Stimulated activated naive CD8-positive, alpha-beta T cell treated with anti-CD3 and anti-CD28 coated beads, Interleukin-15, Interleukin-2, amounts not matched to agents 100 U/mL and 50 U/mL, for 24 hours (primary cell): Measurements from ENCODE around the gene TMSB15B.
"Not testable (repeated sequence)": the region's sequence is repeated elsewhere in the genome, so short reads cannot be mapped to it uniquely, and the experiment has no call there.

ENCODE experiments used
- ATAC-seq: fragments of 150-1000 bp; cut with Tn5 transposase; one replicate; pipeline ENCODE4 v1.10.0; 2021
- DNase-seq: peaks from one replicate; pipeline ENCODE4 v3.0.0; 2021

TMSB15B gene

GRCh38 chrX:103962411-103963278, at the start of gene TMSB15B:
TMSB15B (plus strand) TSS chrX:103962627.
- not testable (repeated sequence) for DNase-seq
- peak; percentile 98 for ATAC-seq

GRCh38 chrX:103913356-103914020, 48.9 kb upstream of the TMSB15B start:
- DNase-seq (no peak), ATAC-seq (no peak)

GRCh38 chrX:103918050-103918449, 44.4 kb upstream of the TMSB15B start:
- DNase-seq (peak; percentile 56), ATAC-seq (peak; percentile 45)

GRCh38 chrX:103918571-103919269, 43.7 kb upstream of the TMSB15B start:
- ATAC-seq = peak; percentile 92
- DNase-seq = peak; percentile 63

GRCh38 chrX:103919270-103919637, 43.2 kb upstream of the TMSB15B start:
- ATAC-seq = peak; percentile 61
- no peak for DNase-seq

GRCh38 chrX:103920515-103920914, 41.9 kb upstream of the TMSB15B start:
- not testable (repeated sequence) for ATAC-seq, DNase-seq

GRCh38 chrX:103927030-103927429, 35.4 kb upstream of the TMSB15B start:
- ATAC-seq (no peak), DNase-seq (no peak)

- no peak for ATAC-seq
- DNase-seq = no peak
Measured at GRCh38 chrX:103927633-103928032, 34.8 kb upstream of the TMSB15B start.

GRCh38 chrX:103932133-103932532, 30.3 kb upstream of the TMSB15B start:
- ATAC-seq = peak; percentile 57
- no peak for DNase-seq

GRCh38 chrX:103940257-103940656, 22.2 kb upstream of the TMSB15B start:
- ATAC-seq, DNase-seq: not testable (repeated sequence)

GRCh38 chrX:103941201-103941975, 21.0 kb upstream of the TMSB15B start:
- ATAC-seq = no peak
- DNase-seq = no peak

GRCh38 chrX:103949506-103949905, 12.9 kb upstream of the TMSB15B start:
- no peak for ATAC-seq
- no peak for DNase-seq

- DNase-seq = no peak
- no peak for ATAC-seq
Measured at GRCh38 chrX:103953353-103953752, 9.1 kb upstream of the TMSB15B start.

- ATAC-seq (no peak), DNase-seq (no peak)
Measured at GRCh38 chrX:103954259-103954658, 8.2 kb upstream of the TMSB15B start.

- ATAC-seq = not testable (repeated sequence)
Measured at GRCh38 chrX:103960599-103960998, 1.8 kb upstream of the TMSB15B start.

GRCh38 chrX:103983508-103983907, 21.1 kb downstream of the TMSB15B start:
- DNase-seq = not testable (repeated sequence)

More at GRCh38 chrX:103960599-103960998, 1.8 kb upstream of the TMSB15B start:
- DNase-seq = not testable (repeated sequence)

GRCh38 chrX:103999234-103999633, 36.8 kb downstream of the TMSB15B start:
- DNase-seq = no peak
- no peak for ATAC-seq

More at GRCh38 chrX:103983508-103983907, 21.1 kb downstream of the TMSB15B start:
- not testable (repeated sequence) for ATAC-seq

GRCh38 chrX:104008831-104009230, 46.4 kb downstream of the TMSB15B start:
- no peak for DNase-seq
- ATAC-seq = no peak

- ATAC-seq (no peak), DNase-seq (no peak)
Measured at GRCh38 chrX:104013158-104013557, 50.7 kb downstream of the TMSB15B start.

GRCh38 chrX:104013606-104014005, 51.2 kb downstream of the TMSB15B start, which contains the start of gene H2BW1:
H2BW1 (minus strand) TSS chrX:104013708; CDS start chrX:104013576, 132 bp downstream.
- DNase-seq (no peak), ATAC-seq (no peak)

GRCh38 chrX:104015576-104015975, 53.1 kb downstream of the TMSB15B start:
- DNase-seq, ATAC-seq: not testable (repeated sequence)
